SJCRH30 (cell line): ENCODE results near the gene FAM219A. TPM values are rescaled to one million over a fixed set of nuclear protein-coding genes. Genes with fewer than 3 reads are reported as not detected.
"Not testable (repeated sequence)": the region's sequence is repeated elsewhere in the genome, so short reads cannot be mapped to it uniquely, and the experiment has no call there.

ENCODE experiments used
- DNase-seq, 2 experiments: peaks; one replicate each; pipeline ENCODE4 v3.0.0-alpha.2; 2015 to 2020
- H3K27ac ChIP-seq: fragments of 250-450 bp; sonication (Bioruptor Pico); 2 replicates; pipeline ENCODE4 v1.5.1; 2020; ENCODE audit warnings: mild to moderate bottlenecking, moderate library complexity
- H3K27me3 ChIP-seq: fragments of 250-450 bp; sonication (Bioruptor Pico); 2 replicates; pipeline ENCODE4 v1.5.1; 2020; ENCODE audit warnings: mild to moderate bottlenecking, moderate library complexity
- H3K36me3 ChIP-seq: fragments of 250-450 bp; sonication (Bioruptor Pico); 2 replicates; pipeline ENCODE4 v1.5.1; 2020; ENCODE audit warnings: mild to moderate bottlenecking, moderate library complexity
- H3K4me1 ChIP-seq: fragments of 250-450 bp; sonication (Bioruptor Pico); 2 replicates; pipeline ENCODE4 v1.5.1; 2020; ENCODE audit warnings: mild to moderate bottlenecking, moderate library complexity
- H3K4me3 ChIP-seq: fragments of 250-450 bp; sonication (Bioruptor Pico); 2 replicates; pipeline ENCODE4 v1.5.1; 2020; ENCODE audit warnings: mild to moderate bottlenecking, moderate library complexity
- H3K9me3 ChIP-seq: fragments of 250-450 bp; sonication (Bioruptor Pico); replicated peaks from 2 replicates; pipeline ENCODE4 v1.5.1; 2020; ENCODE audit warnings: mild to moderate bottlenecking, moderate library complexity
- total RNA-seq: library from RNA; depleted of rRNA; stranded (reverse); fragments of >200 nt; shearing (Covaris generic); gene quantifications from 2 replicates; pipeline ENCODE4 v1.2.3, GENCODE V29; 2014

FAM219A gene
- total RNA-seq, 1 experiment from 2014 or later = 4.7 TPM

DNA sequence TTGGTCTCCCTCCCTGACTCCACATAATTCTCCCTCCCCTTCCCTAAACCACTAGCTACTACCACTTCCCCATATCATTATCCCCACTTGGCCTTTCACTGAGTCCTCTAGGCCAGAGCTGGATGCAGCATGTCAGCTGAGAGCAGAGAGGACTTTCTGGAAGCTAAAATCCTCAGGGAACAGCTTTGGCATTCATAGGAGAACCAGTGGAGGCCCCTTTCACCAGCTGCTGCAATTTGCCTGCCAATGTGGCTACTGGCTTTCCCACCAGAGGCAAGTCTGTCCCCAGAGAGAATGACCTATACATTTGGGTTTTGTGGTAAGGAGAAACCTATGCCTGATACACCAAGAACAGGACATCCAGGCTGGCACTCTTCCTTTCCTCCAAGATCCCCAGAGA is 14.4 kb downstream of the FAM219A start:
- H3K27me3 ChIP-seq = no peaks in the 10 kb centered on the region
- no peak overlapping the region for H3K4me3 ChIP-seq
- H3K27ac ChIP-seq = no peak overlapping the region
- DNase-seq = no peak
- H3K9me3 ChIP-seq = no peaks in the 10 kb centered on the region
- no peaks in the 10 kb centered on the region for H3K36me3 ChIP-seq
- H3K4me1 ChIP-seq = peaks cover 7% of the 10 kb centered on the region; the same call in 1 of the 2 replicates

DNA sequence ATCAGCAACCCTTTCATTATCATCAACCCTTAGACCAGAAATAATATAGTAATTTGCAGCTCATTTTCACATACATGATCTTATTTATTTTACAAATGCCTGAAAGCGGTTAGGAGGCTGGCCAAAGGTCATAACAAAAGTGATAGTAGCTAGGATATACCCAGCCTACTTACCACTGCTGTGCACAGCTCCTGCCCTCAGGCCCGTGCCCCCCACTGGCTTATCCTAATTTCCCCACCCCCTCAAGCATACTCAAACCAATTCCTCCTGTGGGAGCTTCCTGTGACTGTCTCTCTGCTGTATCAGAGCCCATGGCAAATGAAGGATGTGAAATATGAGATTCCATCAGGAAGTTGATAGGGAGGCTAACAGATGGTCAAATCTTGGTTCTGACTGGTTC is 14.8 kb downstream of the FAM219A start:
- no peaks in the 10 kb centered on the region for H3K9me3 ChIP-seq
- no peak overlapping the region for H3K4me3 ChIP-seq
- DNase-seq = no peak
- H3K27me3 ChIP-seq = no peaks in the 10 kb centered on the region
- H3K36me3 ChIP-seq = no peaks in the 10 kb centered on the region
- no peak overlapping the region for H3K27ac ChIP-seq
- peaks cover 7% of the 10 kb centered on the region; the same call in 1 of the 2 replicates for H3K4me1 ChIP-seq

DNA sequence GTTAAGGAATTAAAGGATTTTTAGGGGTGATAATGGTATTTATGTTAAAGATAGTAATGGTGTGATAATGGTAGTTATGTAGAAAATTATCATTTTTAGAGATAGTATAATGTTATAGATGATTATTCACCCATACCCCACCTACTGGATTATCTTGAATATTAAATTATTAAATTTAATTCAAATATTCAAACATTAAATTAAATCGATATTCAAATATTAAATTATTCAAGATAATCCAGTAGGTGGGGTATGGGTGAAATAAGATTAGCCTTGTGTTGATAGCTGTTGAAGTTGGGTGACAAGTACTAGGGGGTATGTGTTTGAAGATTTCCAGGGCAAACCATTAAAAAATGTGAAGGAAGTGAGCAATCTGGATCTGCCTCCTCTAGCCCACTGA is 15.6 kb downstream of the FAM219A start:
- no peak overlapping the region for H3K4me3 ChIP-seq
- no peaks in the 10 kb centered on the region for H3K9me3 ChIP-seq
- no peak for DNase-seq
- H3K36me3 ChIP-seq = no peaks in the 10 kb centered on the region
- H3K27me3 ChIP-seq = no peaks in the 10 kb centered on the region
- H3K4me1 ChIP-seq = peaks cover 7% of the 10 kb centered on the region; the same call in 1 of the 2 replicates
- H3K27ac ChIP-seq = no peak overlapping the region

DNA sequence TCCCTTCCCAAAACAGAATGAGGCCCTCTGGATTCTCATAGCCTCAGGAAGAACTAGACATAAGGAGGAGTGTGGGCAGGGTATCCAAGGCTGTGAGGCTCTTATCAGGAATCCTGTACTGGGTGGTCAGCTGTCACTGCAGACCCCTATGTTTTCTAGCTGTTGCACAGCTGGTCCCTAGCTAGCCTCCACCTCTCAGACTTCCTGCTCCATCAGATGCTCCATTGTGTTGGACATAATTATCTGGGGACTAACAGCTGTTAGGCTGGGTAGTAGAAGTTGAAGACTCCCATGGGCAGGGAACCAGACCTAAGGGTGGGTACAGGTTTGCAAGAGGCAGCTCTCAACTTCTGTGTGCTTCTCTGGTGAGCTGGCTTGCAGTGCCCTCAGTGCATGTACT is 18.4 kb downstream of the FAM219A start:
- H3K27ac ChIP-seq = no peak overlapping the region

DNA sequence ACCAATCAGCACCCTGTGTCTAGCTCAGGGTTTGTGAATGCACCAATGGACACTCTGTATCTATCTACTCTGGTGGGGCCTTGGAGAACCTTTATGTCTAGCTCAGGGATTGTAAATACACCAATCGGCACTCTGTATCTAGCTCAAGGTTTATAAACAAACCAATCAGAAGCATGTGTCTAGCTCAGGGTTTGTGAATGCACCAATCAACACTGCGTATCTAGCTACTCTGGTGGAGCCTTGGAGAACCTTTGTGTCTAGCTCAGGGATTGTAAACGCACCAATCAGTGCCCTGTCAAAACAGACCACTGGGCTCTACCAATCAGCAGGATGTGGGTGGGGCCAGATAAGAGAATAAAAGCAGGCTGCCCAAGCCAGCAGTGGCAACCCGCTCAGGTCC is 19.9 kb downstream of the FAM219A start:
- H3K27me3 ChIP-seq, DNase-seq, H3K27ac ChIP-seq, H3K36me3 ChIP-seq, H3K9me3 ChIP-seq, H3K4me1 ChIP-seq, H3K4me3 ChIP-seq: not testable (repeated sequence)

More for the DNA sequence above, 18.4 kb downstream of the FAM219A start:
- peak in 1 of 2 experiments; percentile 61 for DNase-seq
- H3K9me3 ChIP-seq = no peaks in the 10 kb centered on the region
- no peak overlapping the region for H3K4me3 ChIP-seq
- H3K36me3 ChIP-seq = no peaks in the 10 kb centered on the region
- no peaks in the 10 kb centered on the region for H3K27me3 ChIP-seq
- H3K4me1 ChIP-seq = peaks cover 7% of the 10 kb centered on the region; the same call in 1 of the 2 replicates

DNA sequence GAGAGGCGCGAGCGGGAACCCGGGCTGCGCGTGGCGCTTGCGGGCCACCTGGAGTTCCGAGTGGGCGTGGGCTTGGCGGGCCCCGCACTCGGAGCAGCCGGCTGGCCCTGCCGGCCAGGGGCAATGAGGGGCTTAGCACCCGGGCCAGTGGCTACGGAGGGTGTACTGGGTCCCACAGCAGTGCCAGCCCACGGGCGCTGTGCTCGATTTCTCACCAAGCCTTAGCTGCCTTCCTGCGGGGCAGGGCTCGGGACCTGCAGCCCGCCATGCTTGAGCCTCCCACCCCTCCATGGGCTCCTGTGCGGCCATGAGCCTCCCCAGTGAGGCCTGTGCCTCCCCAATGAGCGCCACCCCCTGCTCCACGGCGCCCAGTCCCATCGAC is 20.5 kb downstream of the FAM219A start:
- H3K36me3 ChIP-seq, DNase-seq, H3K27me3 ChIP-seq, H3K4me3 ChIP-seq, H3K9me3 ChIP-seq, H3K27ac ChIP-seq, H3K4me1 ChIP-seq: not testable (repeated sequence)

DNA sequence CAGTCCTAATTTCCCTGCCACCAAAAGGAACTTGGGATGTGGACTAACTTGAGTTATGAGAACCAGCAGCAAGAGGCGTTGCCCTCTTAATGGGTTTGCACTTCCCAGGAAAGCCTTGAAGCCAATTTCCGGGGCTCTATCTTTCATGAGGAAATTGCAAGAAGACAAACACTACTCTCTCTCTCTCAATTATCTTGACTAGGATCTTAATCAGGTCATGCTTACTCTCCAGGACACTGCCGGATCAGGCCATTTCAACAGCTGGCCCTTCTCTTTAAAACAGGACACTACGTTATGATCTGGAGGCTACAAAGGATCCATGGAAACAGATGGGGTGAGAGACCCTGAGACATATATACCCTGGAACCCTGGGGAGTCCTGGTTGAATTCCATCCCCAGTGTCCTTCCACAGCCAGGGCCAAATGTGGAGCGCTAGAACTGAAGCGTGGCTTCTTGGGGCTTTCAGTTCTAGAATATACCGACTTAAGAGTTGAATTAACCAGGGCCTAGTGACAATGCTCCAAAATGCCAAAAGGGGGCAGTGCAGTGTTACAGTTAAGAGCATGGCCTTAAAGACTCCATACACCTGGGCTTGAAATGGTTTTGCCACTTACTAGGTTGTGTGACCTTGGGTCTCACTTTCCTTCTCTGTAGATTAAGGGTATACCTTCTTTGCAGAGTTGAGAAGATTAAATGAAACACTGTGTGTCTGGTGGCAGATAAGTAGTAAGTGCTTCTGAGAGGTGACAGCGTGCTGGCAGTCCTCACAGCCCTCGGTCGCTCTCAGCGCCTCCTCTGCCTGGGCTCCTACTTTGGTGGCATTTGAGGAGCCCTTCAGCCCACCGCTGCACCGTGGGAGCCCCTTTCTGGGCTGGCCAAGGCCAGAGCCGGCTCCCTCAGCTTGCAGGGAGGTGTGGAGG is 21.1 kb downstream of the FAM219A start:
- H3K36me3 ChIP-seq = no peaks in the 10 kb centered on the region
- H3K4me3 ChIP-seq = no peak overlapping the region
- no peaks in the 10 kb centered on the region for H3K9me3 ChIP-seq
- no peaks in the 10 kb centered on the region for H3K27me3 ChIP-seq
- H3K27ac ChIP-seq = no peak overlapping the region
- peaks cover 7% of the 10 kb centered on the region; the same call in 1 of the 2 replicates for H3K4me1 ChIP-seq
- peak; percentile 38 to 82 for DNase-seq

DNA sequence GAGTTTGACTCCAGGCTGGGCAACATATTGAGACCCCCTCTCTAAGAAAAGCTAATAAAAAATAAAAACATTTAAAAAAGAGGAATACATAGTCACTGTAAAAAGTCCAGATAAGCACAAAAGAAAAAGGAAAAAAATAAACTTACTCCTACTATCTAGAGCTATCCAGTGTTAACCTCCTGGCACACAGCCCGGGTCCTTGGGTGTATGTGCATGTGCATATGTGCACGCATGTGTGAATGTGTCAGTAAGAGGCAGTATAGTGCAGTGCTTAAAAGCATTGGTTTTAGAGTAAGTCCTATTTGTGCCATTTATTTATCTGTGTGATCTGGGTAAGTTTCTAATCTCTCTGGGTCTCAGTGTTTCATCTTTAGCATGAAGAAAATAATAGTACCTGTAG is 26.7 kb downstream of the FAM219A start:
- H3K27ac ChIP-seq = no peak overlapping the region
- no peak overlapping the region for H3K4me3 ChIP-seq
- H3K27me3 ChIP-seq = no peaks in the 10 kb centered on the region
- no peak for DNase-seq
- no peaks in the 10 kb centered on the region for H3K4me1 ChIP-seq
- H3K36me3 ChIP-seq = no peaks in the 10 kb centered on the region
- no peaks in the 10 kb centered on the region for H3K9me3 ChIP-seq

DNA sequence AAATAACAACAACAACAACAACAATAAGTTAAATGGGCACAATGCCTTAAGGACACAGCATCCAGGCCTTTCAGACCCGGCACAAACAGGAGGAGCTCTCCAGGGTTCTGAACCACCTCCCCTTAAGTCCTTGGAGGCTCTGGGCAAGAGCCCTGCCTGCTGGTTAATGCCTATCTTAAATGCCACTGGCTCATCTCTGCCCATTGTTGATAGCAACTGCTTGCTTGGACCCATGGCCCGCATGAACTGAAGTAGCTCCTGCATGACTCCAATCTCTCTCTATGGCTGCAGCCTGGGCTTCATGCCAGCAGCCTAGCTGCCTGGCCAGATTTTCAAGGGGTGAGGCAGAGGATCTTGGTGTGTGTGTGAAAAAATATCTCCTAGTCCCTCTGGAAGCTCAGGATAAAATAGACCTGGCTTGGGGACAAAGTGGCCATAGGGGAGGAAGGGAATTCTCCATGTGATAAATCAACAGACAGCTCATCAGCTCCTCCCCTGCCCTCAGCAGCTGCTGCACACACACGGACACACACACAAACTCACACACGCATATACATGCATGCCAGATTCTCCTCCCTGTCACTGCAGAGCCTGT is 27.4 kb downstream of the FAM219A start:
- Histone ChIP-seq H3K27me3 (no peaks in the 10 kb centered on the region), H3K4me3 (no peak overlapping the region), H3K4me1 (no peaks in the 10 kb centered on the region), H3K36me3 (no peaks in the 10 kb centered on the region), H3K27ac (no peak overlapping the region), H3K9me3 (no peaks in the 10 kb centered on the region)
- peak; percentile 57 to 78 for DNase-seq

DNA sequence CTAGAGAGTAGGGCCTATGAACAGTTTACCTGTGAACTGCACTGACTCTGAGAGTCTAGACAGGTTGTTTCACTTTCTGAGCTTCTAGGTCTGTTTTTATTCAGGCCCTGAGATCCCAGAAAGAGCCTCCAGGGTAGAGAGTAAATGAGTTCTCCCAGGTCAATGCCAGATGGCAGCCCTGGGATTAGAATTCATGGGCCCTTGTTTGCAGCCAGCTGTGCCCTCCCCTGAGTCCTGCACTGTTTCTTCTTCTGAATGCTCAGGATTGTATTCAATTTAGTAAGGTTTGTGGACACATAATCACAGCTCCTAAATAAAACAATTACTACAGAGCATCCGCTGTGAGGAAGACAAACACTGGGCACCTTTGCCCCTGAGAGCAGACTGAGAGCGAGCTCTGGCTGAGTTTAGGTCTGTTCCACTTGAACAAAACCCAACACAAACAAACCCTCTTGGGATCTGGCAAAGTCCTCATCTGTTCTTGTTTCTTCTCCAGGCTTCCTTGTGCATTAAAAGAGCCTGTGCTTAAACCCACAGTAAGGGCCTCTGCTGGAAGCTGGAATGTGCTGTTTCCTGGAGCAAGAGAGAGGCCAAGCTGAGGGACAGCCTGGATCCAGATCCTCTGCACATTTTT is 29.9 kb downstream of the FAM219A start:
- no peaks in the 10 kb centered on the region for H3K9me3 ChIP-seq
- H3K27ac ChIP-seq = no peak overlapping the region
- no peaks in the 10 kb centered on the region for H3K36me3 ChIP-seq
- no peaks in the 10 kb centered on the region for H3K27me3 ChIP-seq
- H3K4me1 ChIP-seq = no peaks in the 10 kb centered on the region
- no peak for DNase-seq
- no peak overlapping the region for H3K4me3 ChIP-seq

DNA sequence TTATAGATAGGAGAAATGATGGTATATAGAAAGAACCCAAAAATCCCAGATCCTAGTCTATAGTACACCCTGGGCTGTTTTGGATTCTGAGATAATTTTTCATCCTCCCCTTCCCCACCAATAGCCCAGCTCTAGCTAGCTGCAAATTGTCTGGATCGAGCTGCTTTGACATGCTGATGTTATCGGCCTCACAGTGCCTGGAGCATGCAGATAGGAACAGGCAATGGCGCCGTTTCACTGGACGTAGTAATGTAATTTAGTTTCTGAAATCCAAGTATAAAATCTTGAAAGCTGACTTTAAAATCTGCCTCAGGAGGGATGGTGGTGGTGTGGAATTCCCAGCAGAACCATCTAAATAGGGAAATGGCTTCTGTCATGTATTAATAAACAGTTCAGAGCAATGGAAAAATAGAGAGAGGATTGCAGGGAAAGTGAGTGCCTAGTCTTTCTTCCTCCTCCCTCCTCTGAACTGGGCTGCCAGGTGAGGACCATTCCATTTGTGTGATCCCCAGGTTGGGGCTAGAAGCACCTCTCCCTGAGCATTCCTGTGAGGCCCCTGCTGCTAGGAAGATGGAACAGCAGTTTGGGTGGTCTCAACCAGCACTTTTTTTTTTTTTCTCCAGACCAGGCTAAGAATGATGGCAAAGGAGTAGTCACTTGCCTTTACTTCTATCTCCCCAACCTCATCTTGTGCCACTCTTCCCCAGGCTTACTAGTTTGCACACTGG is 31.9 kb downstream of the FAM219A start:
- H3K4me3 ChIP-seq = no peak overlapping the region
- H3K9me3 ChIP-seq = no peaks in the 10 kb centered on the region
- no peaks in the 10 kb centered on the region for H3K4me1 ChIP-seq
- H3K27me3 ChIP-seq = no peaks in the 10 kb centered on the region
- no peaks in the 10 kb centered on the region for H3K36me3 ChIP-seq
- no peak for DNase-seq
- no peak overlapping the region for H3K27ac ChIP-seq

DNA sequence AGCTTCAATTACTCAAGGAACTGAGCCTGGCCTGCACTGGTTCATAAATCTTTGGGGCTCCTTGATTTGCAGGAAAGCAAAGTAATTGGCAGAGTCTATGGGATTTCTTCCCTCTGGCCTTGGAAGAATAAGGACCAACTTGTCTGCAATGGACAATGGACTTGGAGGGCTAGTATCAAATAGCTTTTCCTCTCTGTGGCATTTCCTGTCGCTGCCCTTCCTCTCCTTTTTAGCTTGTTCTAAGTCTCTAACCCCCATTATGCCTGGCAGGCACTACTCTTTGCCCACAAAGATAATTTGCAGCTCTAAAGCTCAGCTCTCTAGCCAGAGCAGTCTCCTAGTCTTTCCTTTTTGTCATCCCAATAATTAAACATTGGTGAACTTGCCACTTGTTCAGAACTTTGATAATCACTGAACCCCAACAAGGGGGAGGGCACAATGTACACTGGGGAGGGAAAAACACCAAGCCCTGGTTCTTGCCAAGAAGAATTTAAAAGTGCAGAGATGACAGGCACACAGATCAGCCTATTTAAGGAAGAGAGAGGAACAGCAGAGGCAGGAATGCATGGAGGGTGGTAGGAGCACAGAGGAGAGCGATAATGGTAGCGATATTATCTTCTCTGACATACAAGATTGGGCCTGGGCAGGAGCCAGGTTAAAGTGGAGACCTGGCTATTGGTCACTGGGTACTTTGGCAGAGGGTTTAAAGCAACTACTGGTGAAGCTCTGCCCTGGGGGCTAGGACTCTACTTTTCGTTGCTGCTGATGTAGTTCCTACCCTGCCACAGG is 38.5 kb downstream of the FAM219A start:
- no peak overlapping the region for H3K4me3 ChIP-seq
- H3K27ac ChIP-seq = no peak overlapping the region
- no peaks in the 10 kb centered on the region for H3K4me1 ChIP-seq
- no peaks in the 10 kb centered on the region for H3K36me3 ChIP-seq
- DNase-seq = no peak
- H3K27me3 ChIP-seq = no peaks in the 10 kb centered on the region
- H3K9me3 ChIP-seq = no peaks in the 10 kb centered on the region

DNA sequence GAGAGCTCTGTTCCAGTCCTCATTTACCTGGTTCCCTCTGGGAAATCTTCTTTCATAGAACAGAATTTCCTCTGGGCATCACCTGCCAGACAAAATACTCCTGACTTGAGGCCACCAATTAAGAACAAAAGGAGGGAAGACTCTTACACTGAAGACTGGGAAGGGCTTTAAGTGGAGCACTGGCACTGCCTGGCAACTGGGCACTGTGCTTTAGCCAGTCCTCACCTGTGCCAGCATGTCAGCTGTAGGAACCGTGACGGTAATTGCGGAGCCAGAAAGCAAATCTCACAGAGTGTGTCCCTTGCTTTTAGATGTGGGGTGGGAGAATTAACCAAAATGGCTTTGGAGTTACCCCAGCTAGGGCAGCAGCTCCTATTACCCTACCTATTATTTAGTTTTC is 40.6 kb downstream of the FAM219A start:
- Histone ChIP-seq H3K36me3 (no peaks in the 10 kb centered on the region), H3K27me3 (no peaks in the 10 kb centered on the region), H3K9me3 (no peaks in the 10 kb centered on the region), H3K4me3 (no peak overlapping the region), H3K27ac (no peak overlapping the region), H3K4me1 (no peaks in the 10 kb centered on the region)
- DNase-seq = peak; percentile 21 to 36

DNA sequence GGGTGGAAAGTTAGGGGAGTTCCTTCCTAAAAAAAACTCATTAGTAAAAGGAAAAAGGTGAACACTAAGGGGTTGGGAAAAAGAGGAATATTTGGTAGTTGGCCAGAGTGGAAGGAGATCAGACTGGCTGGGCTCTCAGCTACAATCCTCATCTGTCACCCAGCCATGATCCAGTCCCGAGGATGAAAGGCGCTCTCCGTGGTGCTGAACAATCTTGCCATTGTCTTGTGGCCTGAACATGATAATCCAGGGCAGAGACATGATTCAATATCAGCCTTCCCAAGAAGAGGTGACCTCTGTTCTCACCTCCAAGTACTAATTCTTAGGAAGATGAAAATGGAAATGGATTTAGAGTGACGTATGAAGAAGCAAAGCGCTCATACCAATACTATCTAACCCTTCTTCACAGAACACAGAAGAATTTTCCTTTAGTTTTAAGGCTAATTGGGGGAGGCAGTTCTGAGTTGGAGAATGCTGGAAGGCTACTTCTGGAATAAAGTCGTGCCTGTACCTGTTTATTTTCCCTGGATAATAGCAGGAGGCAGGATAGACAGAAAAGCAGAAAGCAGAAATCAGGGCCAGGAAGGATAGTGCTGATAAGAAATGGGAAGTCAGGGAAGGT is 45.0 kb downstream of the FAM219A start:
- DNase-seq = peak; percentile 68 to 85
- no peak overlapping the region for H3K27ac ChIP-seq
- no peaks in the 10 kb centered on the region for H3K9me3 ChIP-seq
- no peaks in the 10 kb centered on the region for H3K36me3 ChIP-seq
- H3K4me3 ChIP-seq = no peak overlapping the region
- no peaks in the 10 kb centered on the region for H3K4me1 ChIP-seq
- no peaks in the 10 kb centered on the region for H3K27me3 ChIP-seq
